Panc1 (cell line): ENCODE data around the gene ZER1. TPM values are rescaled to one million over a fixed set of nuclear protein-coding genes. Genes with fewer than 3 reads are reported as not detected.
"Not testable (repeated sequence)": the region's sequence is repeated elsewhere in the genome, so short reads cannot be mapped to it uniquely, and the experiment has no call there.

Experiments
- ATAC-seq: fragments of 200-7000 bp; cut with Tn5 transposase; 2 replicates; pipeline ENCODE4 v1.9.1; 2020; ENCODE audit warnings: mild to moderate bottlenecking, moderate library complexity
- BruUV-seq: library from RNA; stranded (reverse); fragments of 400-500 nt; replicated peaks from 2 replicates; lab custom pipeline; 2021; lab: Mats Ljungman, UMichigan
- CTCF ChIA-PET: fragments of 300-600 bp; sonication (Branson Sonifier 250); formaldehyde crosslinking; loops from one replicate; lab custom pipeline; 2022; ENCODE audit warnings: antibody characterized with exemption; lab: Charles Lee
- POLR2A ChIA-PET: fragments of 300-600 bp; sonication (Branson Sonifier 250); formaldehyde crosslinking; loops from one replicate; lab custom pipeline; 2022; ENCODE audit warnings: antibody characterized with exemption; lab: Charles Lee
- DNase-seq: peaks from one replicate; pipeline ENCODE4 v3.0.0-alpha.2; 2010; ENCODE audit warnings: low read depth, low spot score
- H3K27ac ChIP-seq: 2 replicates; pipeline ENCODE4 v1.5.1; 2011; ENCODE audit warnings: mild to moderate bottlenecking, low read length, inconsistent platforms
- H3K27me3 ChIP-seq: fragments of 200-500 bp; sonication (Bioruptor generic); 2 replicates; pipeline ENCODE4 v1.6.0; 2014; ENCODE audit warnings: low read length, inconsistent platforms; ENCODE audit not compliant: control insufficient read depth, insufficient read depth
- H3K36me3 ChIP-seq: fragments of 200-500 bp; sonication (Bioruptor generic); 2 replicates; pipeline ENCODE4 v1.5.1; 2014; ENCODE audit warnings: inconsistent platforms, mild to moderate bottlenecking, low read length, moderate library complexity; ENCODE audit not compliant: control insufficient read depth, insufficient read depth
- H3K4me1 ChIP-seq: 2 replicates; pipeline ENCODE4 v1.5.1; 2011; ENCODE audit warnings: inconsistent platforms, mild to moderate bottlenecking, low read length, moderate library complexity; ENCODE audit not compliant: control insufficient read depth, insufficient read depth
- H3K4me3 ChIP-seq, 2 experiments: 2 replicates each; pipeline ENCODE4 v1.5.1; 2011 to 2012; ENCODE audit warnings: low read depth in 2 of 2, low read length in 2 of 2, mild to moderate bottlenecking in 2 of 2, inconsistent platforms in 1 of 2, moderate library complexity in 1 of 2
- H3K9me3 ChIP-seq: fragments of 200-500 bp; sonication (Bioruptor generic); 2 replicates; pipeline ENCODE4 v1.5.1; 2014; ENCODE audit warnings: low read depth, mild to moderate bottlenecking, inconsistent platforms, low read length, moderate library complexity; ENCODE audit not compliant: control insufficient read depth, insufficient read depth
- POLR2AphosphoS5 ChIP-seq: IDR thresholded peaks from 2 replicates; pipeline ENCODE4 v1.6.1; 2012; ENCODE audit warnings: mild to moderate bottlenecking, low read depth, low read length, moderate library complexity
- TCF7L2 ChIP-seq: IDR thresholded peaks from 2 replicates; pipeline ENCODE4 v1.6.1; 2011; ENCODE audit warnings: mild to moderate bottlenecking, low read depth, low read length, inconsistent platforms
- in situ Hi-C: cut with HindIII; loops from 2 replicates; pipeline ENCODE4 v1.10.0; 2016; ENCODE audit warnings: low sequenced_read_pairs, low pct_unique_long_range_greater_than_20kb
- intact Hi-C: fragments of 100-400 bp; cut with micrococcal nuclease; formaldehyde crosslinking; loops from one replicate; pipeline ENCODE4 v1.10.0; 2022; ENCODE audit not compliant: unreplicated experiment
- total RNA-seq: library from RNA; stranded (reverse); gene quantifications from one replicate; pipeline ENCODE4 v1.2.1, GENCODE V29; 2021; ENCODE audit not compliant: unreplicated experiment
- TF ChIP-seq, protein P1 (sequence below), 2 experiments: IDR thresholded peaks; 2 replicates each; pipeline ENCODE4 v1.6.1; 2011 to 2012; ENCODE audit warnings: low read depth in 2 of 2, control low read depth in 1 of 2, low read length in 1 of 2, mild to moderate bottlenecking in 1 of 2, moderate library complexity in 1 of 2; ENCODE audit not compliant: insufficient read depth in 1 of 2

ZER1 gene
- total RNA-seq, 1 experiment from 2014 or later = 16.2 TPM

DNA sequence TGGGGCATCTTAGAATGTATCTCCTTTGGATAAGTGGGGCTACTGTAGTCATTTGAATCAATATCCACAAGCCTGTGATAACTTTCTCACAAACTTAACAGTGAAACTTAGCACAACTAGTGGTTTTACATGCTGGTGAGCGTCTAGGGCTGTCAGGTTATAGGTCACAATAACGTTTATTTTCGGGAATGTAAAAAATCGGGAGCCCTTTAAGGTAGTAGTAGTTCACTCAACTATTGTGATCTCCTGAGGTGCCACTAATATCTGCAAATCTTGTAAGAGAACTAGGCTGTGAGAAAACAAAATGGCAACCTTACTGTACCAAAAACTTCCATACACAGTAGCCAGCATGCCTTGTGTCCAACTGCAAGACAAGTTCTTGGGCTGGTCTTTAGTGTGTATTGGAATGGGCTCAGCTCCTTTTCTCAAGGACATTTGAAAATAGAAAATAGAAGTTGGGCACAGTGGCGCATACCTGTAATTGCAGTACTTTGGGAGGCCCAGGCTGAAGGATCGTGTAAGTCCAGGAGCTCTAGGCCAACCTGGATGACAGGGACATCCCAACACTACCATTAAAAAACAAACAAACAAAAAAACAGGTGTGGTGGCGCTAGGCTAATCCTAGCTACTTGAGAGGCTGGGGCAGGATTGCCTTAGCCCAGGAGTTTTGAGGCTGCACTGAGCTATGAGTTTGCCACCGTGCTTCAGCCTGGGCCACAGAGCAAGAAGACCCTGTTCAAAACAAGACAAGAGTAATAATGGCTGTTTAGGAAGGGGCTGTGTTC, 74.6 kb downstream of the ZER1 start:
- Histone ChIP-seq H3K27me3 (no peaks in the 10 kb centered on the region), H3K4me1 (no peaks in the 10 kb centered on the region; the same call in 1 of the 2 replicates), H3K4me3 (no peak overlapping the region), H3K9me3 (no peaks in the 10 kb centered on the region), H3K36me3 (peaks cover 28% of the 10 kb centered on the region), H3K27ac (no peak overlapping the region)
- in situ Hi-C loops (no loop called here), intact Hi-C loops (no loop called here)
- ChIA-PET CTCF (interaction anchor here (0.7 kb wide), 1 partner anchor 131 kb away, joined by 6 read pairs; no protein-coding TSS in a partner anchor), POLR2A (no interaction called here)
- ATAC-seq = peak; percentile 32
- TF ChIP-seq POLR2AphosphoS5 (peak; percentile 52; the same call in 1 of the 2 replicates), TCF7L2 (no peak)
- no TSS peak for BruUV-seq
- no peak for DNase-seq

DNA sequence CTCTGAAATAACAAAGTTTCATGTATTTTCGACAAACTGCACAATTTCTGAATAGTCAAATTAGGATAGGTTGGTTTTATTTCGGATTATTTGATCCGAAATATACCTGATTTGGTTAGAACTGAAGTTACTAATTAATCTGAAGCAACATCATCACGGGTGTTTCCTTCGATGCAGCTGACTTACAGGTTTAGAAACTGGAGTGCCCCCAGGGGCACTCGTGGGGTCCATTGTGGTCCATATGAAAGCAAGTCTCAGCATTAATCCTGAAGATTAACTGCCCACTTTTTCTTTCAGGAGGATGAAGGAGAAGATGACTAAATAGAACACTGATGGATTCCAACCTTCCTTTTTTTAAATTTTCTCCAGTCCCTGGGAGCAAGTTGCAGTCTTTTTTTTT, 77.4 kb downstream of the ZER1 start:
- Histone ChIP-seq H3K4me3 (no peak overlapping the region), H3K27me3 (no peaks in the 10 kb centered on the region), H3K27ac (no peak overlapping the region), H3K36me3 (peaks cover 44% of the 10 kb centered on the region), H3K9me3 (no peaks in the 10 kb centered on the region), H3K4me1 (peaks cover 3% of the 10 kb centered on the region; the same call in 1 of the 2 replicates)
- in situ Hi-C loops = no loop called here
- ChIA-PET CTCF (no interaction called here), POLR2A (interaction anchor here (0.6 kb wide), 1 partner anchor 17 kb away, joined by 5 read pairs; no protein-coding TSS in a partner anchor)
- no TSS peak for BruUV-seq
- intact Hi-C loops = no loop called here
- TF ChIP-seq, protein P1, sequence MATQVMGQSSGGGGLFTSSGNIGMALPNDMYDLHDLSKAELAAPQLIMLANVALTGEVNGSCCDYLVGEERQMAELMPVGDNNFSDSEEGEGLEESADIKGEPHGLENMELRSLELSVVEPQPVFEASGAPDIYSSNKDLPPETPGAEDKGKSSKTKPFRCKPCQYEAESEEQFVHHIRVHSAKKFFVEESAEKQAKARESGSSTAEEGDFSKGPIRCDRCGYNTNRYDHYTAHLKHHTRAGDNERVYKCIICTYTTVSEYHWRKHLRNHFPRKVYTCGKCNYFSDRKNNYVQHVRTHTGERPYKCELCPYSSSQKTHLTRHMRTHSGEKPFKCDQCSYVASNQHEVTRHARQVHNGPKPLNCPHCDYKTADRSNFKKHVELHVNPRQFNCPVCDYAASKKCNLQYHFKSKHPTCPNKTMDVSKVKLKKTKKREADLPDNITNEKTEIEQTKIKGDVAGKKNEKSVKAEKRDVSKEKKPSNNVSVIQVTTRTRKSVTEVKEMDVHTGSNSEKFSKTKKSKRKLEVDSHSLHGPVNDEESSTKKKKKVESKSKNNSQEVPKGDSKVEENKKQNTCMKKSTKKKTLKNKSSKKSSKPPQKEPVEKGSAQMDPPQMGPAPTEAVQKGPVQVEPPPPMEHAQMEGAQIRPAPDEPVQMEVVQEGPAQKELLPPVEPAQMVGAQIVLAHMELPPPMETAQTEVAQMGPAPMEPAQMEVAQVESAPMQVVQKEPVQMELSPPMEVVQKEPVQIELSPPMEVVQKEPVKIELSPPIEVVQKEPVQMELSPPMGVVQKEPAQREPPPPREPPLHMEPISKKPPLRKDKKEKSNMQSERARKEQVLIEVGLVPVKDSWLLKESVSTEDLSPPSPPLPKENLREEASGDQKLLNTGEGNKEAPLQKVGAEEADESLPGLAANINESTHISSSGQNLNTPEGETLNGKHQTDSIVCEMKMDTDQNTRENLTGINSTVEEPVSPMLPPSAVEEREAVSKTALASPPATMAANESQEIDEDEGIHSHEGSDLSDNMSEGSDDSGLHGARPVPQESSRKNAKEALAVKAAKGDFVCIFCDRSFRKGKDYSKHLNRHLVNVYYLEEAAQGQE (IDR thresholded peaks at IDR 0.05; ENCODE audit: insufficient read depth in 1 of 2, low read depth in 2 of 2, low read length in 1 of 2) = no peak
- ATAC-seq (no peak), DNase-seq (no peak)

- BruUV-seq, H3K4me1 ChIP-seq, in situ Hi-C loops, H3K4me3 ChIP-seq, H3K27ac ChIP-seq, H3K27me3 ChIP-seq, DNase-seq, CTCF ChIA-PET, H3K9me3 ChIP-seq, ATAC-seq, intact Hi-C loops: not testable (repeated sequence)
- POLR2A ChIA-PET = interaction anchor here (0.7 kb wide), 1 partner anchor 144 kb away, joined by 4 read pairs; no protein-coding TSS in a partner anchor
- peaks cover 44% of the 10 kb centered on the region for H3K36me3 ChIP-seq
These were observed 78.0 kb downstream of the ZER1 start for GRCh38 chr9:128693738-128694137.
